Neutrophil (primary cell): ENCODE data around the gene MED12L.

Source experiments
- H3K27ac ChIP-seq: fragments of 200-600 bp; sonication (generic); 2 replicates; pipeline ENCODE4 v1.5.1; 2016; ENCODE audit warnings: mild to moderate bottlenecking, moderate library complexity
- H3K27me3 ChIP-seq: fragments of 200-600 bp; sonication (generic); 2 replicates; pipeline ENCODE4 v1.6.0; 2016; ENCODE audit warnings: mild to moderate bottlenecking
- H3K36me3 ChIP-seq: fragments of 200-600 bp; sonication (generic); 2 replicates; pipeline ENCODE4 v1.5.1; 2017
- H3K4me1 ChIP-seq, 2 experiments: fragments of 200-600 bp in 1 of 2; sonication (generic) in 1 of 2; 1 replicate in 1 of 2; 2 replicates in 1 of 2; pipeline versions ENCODE4 v1.5.1 to v1.6.1; 2013 to 2016; ENCODE audit warnings: low read depth in 1 of 2, low read length in 1 of 2, mild to moderate bottlenecking in 1 of 2, moderate library complexity in 1 of 2; ENCODE audit not compliant: control insufficient read depth in 1 of 2, insufficient read depth in 1 of 2
- H3K4me3 ChIP-seq, 2 experiments: fragments of 200-600 bp in 1 of 2; sonication (generic) in 1 of 2; 1 replicate in 1 of 2; 2 replicates in 1 of 2; pipeline ENCODE4 v1.5.1; 2013 to 2016; ENCODE audit warnings: low read depth in 1 of 2, low read length in 1 of 2, mild to moderate bottlenecking in 1 of 2, moderate library complexity in 1 of 2
- H3K9me3 ChIP-seq: fragments of 200-600 bp; sonication (generic); 2 replicates; pipeline ENCODE4 v1.5.1; 2016
- TF ChIP-seq, protein P1 (sequence below): fragments of 200-600 bp; sonication (generic); IDR thresholded peaks from 2 replicates; pipeline ENCODE4 v1.5.1; 2016; ENCODE audit warnings: antibody characterized with exemption

MED12L gene

DNA sequence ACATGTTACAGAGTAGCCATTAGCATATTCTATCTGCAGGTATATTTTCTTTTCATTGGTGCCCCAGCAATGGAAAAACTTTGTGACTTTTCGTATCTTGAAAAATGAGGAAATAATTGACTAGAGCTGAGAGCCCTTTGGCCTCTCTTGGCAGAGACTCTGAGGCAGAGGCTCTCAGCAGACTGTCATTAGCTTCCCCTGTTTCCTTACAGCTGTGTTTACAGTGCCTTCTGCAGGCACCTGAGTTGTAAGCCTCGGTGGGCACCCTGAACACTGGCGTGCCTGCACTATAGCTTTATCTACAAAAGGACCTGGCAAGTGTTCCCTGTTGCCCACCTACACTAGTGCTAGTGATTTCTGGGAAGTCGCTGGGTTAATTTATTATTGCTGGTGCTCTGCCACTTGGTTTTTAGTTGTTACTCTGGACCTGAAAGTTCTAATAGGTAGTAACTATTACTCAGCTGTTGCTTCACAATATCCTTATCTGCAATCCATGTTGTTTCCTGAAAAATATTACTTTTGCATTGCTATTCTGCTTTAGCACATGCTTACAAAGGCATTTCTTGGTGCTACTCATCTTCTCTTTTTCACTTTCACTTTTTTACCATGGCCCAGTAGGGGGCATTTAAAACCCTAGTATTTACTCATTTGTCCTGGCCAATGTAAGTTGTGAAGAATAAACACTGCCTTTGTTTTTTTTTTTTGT, 125.4 kb downstream of the MED12L start:
- Histone ChIP-seq H3K27ac (no peak overlapping the region), H3K9me3 (no peaks in the 10 kb centered on the region), H3K4me3 (no peak overlapping the region), H3K36me3 (no peaks in the 10 kb centered on the region), H3K4me1 (peaks cover 0 to 3% of the 10 kb centered on the region in 2 experiments), H3K27me3 (no peaks in the 10 kb centered on the region)
- TF ChIP-seq, protein P1, sequence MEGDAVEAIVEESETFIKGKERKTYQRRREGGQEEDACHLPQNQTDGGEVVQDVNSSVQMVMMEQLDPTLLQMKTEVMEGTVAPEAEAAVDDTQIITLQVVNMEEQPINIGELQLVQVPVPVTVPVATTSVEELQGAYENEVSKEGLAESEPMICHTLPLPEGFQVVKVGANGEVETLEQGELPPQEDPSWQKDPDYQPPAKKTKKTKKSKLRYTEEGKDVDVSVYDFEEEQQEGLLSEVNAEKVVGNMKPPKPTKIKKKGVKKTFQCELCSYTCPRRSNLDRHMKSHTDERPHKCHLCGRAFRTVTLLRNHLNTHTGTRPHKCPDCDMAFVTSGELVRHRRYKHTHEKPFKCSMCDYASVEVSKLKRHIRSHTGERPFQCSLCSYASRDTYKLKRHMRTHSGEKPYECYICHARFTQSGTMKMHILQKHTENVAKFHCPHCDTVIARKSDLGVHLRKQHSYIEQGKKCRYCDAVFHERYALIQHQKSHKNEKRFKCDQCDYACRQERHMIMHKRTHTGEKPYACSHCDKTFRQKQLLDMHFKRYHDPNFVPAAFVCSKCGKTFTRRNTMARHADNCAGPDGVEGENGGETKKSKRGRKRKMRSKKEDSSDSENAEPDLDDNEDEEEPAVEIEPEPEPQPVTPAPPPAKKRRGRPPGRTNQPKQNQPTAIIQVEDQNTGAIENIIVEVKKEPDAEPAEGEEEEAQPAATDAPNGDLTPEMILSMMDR: no peak

DNA sequence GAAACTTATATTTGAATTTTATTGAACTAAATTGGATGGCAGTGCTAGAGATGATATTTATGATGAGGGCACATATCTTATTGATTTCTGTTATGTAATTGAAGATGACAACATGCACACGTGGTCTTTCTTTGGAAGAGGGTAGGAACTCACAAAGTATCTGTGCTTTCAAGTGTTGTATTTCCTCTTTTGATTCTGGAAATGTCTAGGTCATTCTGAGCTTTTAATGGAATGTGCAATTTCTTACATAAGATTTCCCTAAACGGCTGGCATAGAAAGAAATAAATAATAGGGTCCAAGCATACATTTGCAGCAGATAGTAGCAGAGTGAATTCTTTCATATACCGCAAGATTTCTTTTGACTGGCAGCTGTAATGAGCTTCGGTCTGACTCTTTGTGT, 127.7 kb downstream of the MED12L start:
- Histone ChIP-seq H3K9me3 (no peaks in the 10 kb centered on the region), H3K4me3 (no peak overlapping the region), H3K4me1 (peaks cover 0 to 3% of the 10 kb centered on the region in 2 experiments), H3K36me3 (no peaks in the 10 kb centered on the region), H3K27ac (no peak overlapping the region), H3K27me3 (no peaks in the 10 kb centered on the region)
- TF ChIP-seq, protein P1: no peak

DNA sequence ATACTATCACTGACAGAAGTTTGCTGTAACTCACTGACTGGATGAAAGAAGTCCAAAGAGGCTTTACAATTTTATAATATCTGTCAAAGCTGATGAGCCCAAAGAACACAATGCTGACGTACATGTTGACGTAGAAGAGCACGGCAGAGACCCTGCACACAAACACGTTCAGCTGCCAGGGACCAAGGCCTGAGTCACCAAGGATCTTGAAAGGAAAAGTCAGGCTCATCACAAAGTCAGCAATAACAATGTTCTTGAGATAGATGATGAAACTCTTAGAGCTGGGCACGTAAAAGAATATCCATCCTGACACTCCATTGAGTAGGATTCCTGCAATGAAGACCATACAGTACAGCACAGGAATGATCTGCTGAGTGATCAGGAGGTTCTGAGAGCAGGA, 128.4 kb downstream of the MED12L start:
- TF ChIP-seq, protein P1: no peak
- H3K27ac ChIP-seq: no peak overlapping the region
- no peaks in the 10 kb centered on the region for H3K27me3 ChIP-seq
- no peak overlapping the region for H3K4me3 ChIP-seq
- no peaks in the 10 kb centered on the region for H3K9me3 ChIP-seq
- no peaks in the 10 kb centered on the region for H3K36me3 ChIP-seq
- peaks cover 0 to 3% of the 10 kb centered on the region in 2 experiments for H3K4me1 ChIP-seq

DNA sequence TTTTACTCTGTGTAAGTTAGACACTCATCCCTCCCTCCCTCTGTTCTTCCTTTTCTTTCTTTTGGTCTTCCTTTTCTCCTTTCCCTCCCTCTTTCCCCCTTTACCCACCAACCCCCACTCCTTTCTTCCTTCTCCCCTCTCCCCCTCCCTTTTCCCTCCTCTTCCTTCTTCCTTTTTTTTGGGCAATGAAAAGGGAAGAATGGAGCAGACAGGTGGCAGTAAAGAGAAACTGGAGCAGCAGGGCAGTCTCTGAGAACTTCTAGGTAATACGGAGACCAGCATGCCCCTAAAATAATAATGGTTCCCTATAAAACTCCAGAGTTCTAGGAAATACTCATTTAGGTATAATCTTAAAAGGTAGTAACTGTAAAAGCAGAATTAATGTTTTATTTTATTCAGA, 129.0 kb downstream of the MED12L start:
- H3K27ac ChIP-seq: no peak overlapping the region
- H3K36me3 ChIP-seq: no peaks in the 10 kb centered on the region
- H3K4me1 ChIP-seq: peaks cover 0 to 3% of the 10 kb centered on the region in 2 experiments
- TF ChIP-seq, protein P1: no peak
- H3K27me3 ChIP-seq: no peaks in the 10 kb centered on the region
- no peaks in the 10 kb centered on the region for H3K9me3 ChIP-seq
- H3K4me3 ChIP-seq: no peak overlapping the region

DNA sequence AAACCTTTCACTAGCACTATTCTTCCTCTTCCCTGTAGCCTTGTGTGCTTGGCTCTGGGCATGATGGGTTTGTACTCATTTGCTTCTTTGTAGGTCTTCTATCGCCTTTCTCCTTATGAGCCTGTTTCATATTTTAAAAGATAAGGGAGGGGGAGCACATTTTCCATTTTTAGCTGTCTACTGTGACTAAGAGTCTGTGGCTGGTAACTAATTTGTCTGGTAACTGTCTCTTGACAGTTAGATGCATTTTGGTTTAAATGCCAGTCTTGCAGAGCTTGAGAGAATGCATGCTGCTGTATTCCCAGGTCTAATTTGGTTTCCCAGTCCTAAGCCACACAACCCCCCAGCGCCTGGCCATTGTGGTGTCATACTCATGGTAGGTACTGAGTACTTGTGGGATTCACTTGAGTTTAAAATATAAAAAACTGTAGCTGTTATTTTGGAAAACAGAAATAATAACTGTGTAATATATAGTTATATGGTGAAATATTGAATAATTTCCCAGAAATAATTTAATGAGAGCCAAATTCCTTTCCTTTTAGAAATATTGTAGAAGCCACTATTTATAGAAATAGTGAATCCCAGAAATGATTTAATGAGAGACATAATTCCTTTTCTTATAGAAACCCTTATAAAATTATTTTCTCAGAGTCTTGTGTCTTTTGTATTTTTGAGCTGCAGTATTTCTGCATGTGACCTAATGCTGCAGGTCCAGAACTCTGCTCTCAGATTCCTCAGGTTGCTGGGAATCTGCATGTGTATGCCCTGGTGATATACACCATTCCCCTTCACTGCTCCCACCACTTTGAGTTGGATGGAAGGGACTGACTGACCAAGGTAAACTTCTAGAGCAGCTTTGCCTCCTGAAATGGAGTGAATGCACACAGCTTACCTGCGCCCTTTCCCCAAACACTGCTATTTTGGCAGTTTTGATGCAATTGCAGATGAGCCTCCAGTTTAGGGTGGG, 131.5 kb downstream of the MED12L start:
- Histone ChIP-seq H3K36me3 (no peaks in the 10 kb centered on the region), H3K4me1 (no peaks in the 10 kb centered on the region), H3K9me3 (no peaks in the 10 kb centered on the region), H3K27ac (no peak overlapping the region), H3K27me3 (no peaks in the 10 kb centered on the region), H3K4me3 (no peak overlapping the region)
- TF ChIP-seq, protein P1: no peak
